Mammary epithelial cell (primary cell): ENCODE measurements around the gene MOV10L1.

ENCODE experiments used
- CTCF ChIP-seq, 2 donors: IDR thresholded peaks in 1 of 2; conservative IDR thresholded peaks in 1 of 2; 2 replicates each; pipeline ENCODE4 v1.5.1; 2011 to 2012; ENCODE audit warnings: inconsistent platforms in 2 of 2, low read length in 2 of 2, mild to moderate bottlenecking in 2 of 2, control low read depth in 1 of 2, low read depth in 1 of 2; ENCODE audit not compliant: insufficient read depth in 1 of 2; ENCODE audit errors: extremely low read depth in 1 of 2
- EZH2 ChIP-seq: IDR thresholded peaks from 2 replicates; pipeline ENCODE4 v1.6.1; 2012; ENCODE audit warnings: low read length, inconsistent platforms, borderline replicate concordance

GRCh38 chr22:50086526-50086925 lies 3.3 kb upstream of the MOV10L1 start:
- TF ChIP-seq CTCF (conservative IDR thresholded peaks at IDR 0.05 in 1 of 2, IDR thresholded peaks at IDR 0.05 in 1 of 2; ENCODE audit: extremely low read depth in 1 of 2, insufficient read depth in 1 of 2, low read depth in 1 of 2, low read length in 2 of 2) (no peak), EZH2 (no peak)
